HepG2 (cell line): ENCODE results near the gene PTPRC. TPM values are rescaled to one million over a fixed set of nuclear protein-coding genes. Genes with fewer than 3 reads are reported as not detected.

Source experiments
- ATAC-seq: fragments of 200-7000 bp; cut with Tn5 transposase; 3 replicates; pipeline ENCODE4 v1.9.1; 2020; ENCODE audit warnings: mild to moderate bottlenecking, moderate library complexity
- BruUV-seq: library from RNA; stranded (reverse); fragments of 400-500 nt; replicated peaks from 2 replicates; lab custom pipeline; 2021; lab: Mats Ljungman, UMichigan
- CTCF ChIA-PET: fragments of 300-600 bp; formaldehyde crosslinking; extraction: SDS; loops from one replicate; lab custom pipeline; 2021; ENCODE audit warnings: low total read pairs, inconsistent platforms, low intra/inter-chr PET ratio; lab: Yijun Ruan, JAX
- POLR2A ChIA-PET: fragments of 350-600 bp; sonication (Branson Sonifier 250); formaldehyde crosslinking; loops from one replicate; lab custom pipeline; 2020; ENCODE audit warnings: antibody characterized with exemption, inconsistent platforms; lab: Yijun Ruan, JAX
- DNase-seq: peaks from one replicate; pipeline ENCODE4 v3.0.0-alpha.2; 2015; ENCODE audit warnings: low spot score
- FAIRE-seq: peaks from 3 replicates; lab custom pipeline; 2011; peaks lifted over from hg19 to GRCh38; lab: Jason Lieb, UNC
- H2AFZ ChIP-seq: one replicate; pipeline ENCODE4 v1.6.1; 2011; ENCODE audit warnings: low read length, inconsistent platforms
- H3K27ac ChIP-seq: fragments of 300-600 bp; 3 replicates; pipeline ENCODE4 v1.8.0; 2011; ENCODE audit warnings: mixed run types, mild to moderate bottlenecking, mixed read lengths, low read length, inconsistent platforms; ENCODE audit not compliant: insufficient read depth; ENCODE audit errors: extremely low read length
- H3K27me3 ChIP-seq, 2 experiments: fragments of 200-600 bp in 1 of 2; 2 replicates in 1 of 2; 3 replicates in 1 of 2; pipeline versions ENCODE4 v1.6.0 to v1.8.0; 2011; ENCODE audit warnings: low read length in 2 of 2, mild to moderate bottlenecking in 2 of 2, moderate library complexity in 2 of 2, inconsistent platforms in 1 of 2; ENCODE audit not compliant: insufficient read depth in 2 of 2, control insufficient read depth in 1 of 2
- H3K36me3 ChIP-seq, 2 experiments: fragments of 200-600 bp in 1 of 2; replicated peaks in 1 of 2; 2 replicates in 1 of 2; 3 replicates in 1 of 2; pipeline versions ENCODE4 v1.5.1 to v1.8.0; 2011; ENCODE audit warnings: low read length in 2 of 2, inconsistent platforms in 1 of 2; ENCODE audit not compliant: insufficient read depth in 2 of 2, control insufficient read depth in 1 of 2
- H3K4me1 ChIP-seq: 2 replicates; pipeline ENCODE4 v1.5.1; 2012; ENCODE audit warnings: low read length, inconsistent platforms; ENCODE audit not compliant: insufficient read depth
- H3K4me2 ChIP-seq: 2 replicates; pipeline ENCODE4 v1.6.0; 2011; ENCODE audit warnings: low read depth, low read length, inconsistent platforms
- H3K4me3 ChIP-seq, 3 experiments: fragments of 200-600 bp in 1 of 3; sonication (generic), shearing (Covaris generic) in 1 of 3; replicated peaks in 1 of 3; 2 replicates each; pipeline ENCODE4 v1.5.1; 2011 to 2016; ENCODE audit warnings: low read length in 3 of 3, inconsistent platforms in 2 of 3, low read depth in 2 of 3, mild to moderate bottlenecking in 2 of 3, control low read depth in 1 of 3, mixed read lengths in 1 of 3; ENCODE audit not compliant: insufficient read depth in 1 of 3
- H3K79me2 ChIP-seq: one replicate; pipeline ENCODE4 v1.6.1; 2011; ENCODE audit warnings: low read length, inconsistent platforms; ENCODE audit not compliant: insufficient read depth
- H3K9ac ChIP-seq: 2 replicates; pipeline ENCODE4 v1.6.0; 2011; ENCODE audit warnings: mild to moderate bottlenecking, low read depth, low read length, inconsistent platforms; ENCODE audit not compliant: insufficient read depth
- H3K9me3 ChIP-seq: 2 replicates; pipeline ENCODE4 v1.5.1; 2012; ENCODE audit warnings: mild to moderate bottlenecking, low read length
- H4K20me1 ChIP-seq: 2 replicates; pipeline ENCODE4 v1.6.0; 2011; ENCODE audit warnings: inconsistent platforms, mild to moderate bottlenecking, low read length, moderate library complexity; ENCODE audit not compliant: insufficient read depth
- BATF2 ChIP-seq: sonication (generic); formaldehyde crosslinking; IDR thresholded peaks from 2 replicates; pipeline ENCODE4 v1.8.0; 2022; ENCODE audit warnings: mild to moderate bottlenecking, missing genetic modification reagents, moderate library complexity
- CERS6 ChIP-seq: sonication (generic); formaldehyde crosslinking; IDR thresholded peaks from 2 replicates; pipeline ENCODE4 v1.5.0; 2020; ENCODE audit warnings: missing genetic modification reagents
- FIP1L1 ChIP-seq: fragments of 200-400 bp; formaldehyde crosslinking; IDR thresholded peaks from 2 replicates; pipeline ENCODE4 v1.6.1; 2018; ENCODE audit warnings: low read depth, mild to moderate bottlenecking, low read length, moderate library complexity, borderline replicate concordance; ENCODE audit not compliant: insufficient read depth
- FOXK1 ChIP-seq: sonication (generic); formaldehyde crosslinking; IDR thresholded peaks from 2 replicates; pipeline ENCODE4 v1.4.0; 2020; ENCODE audit warnings: low read depth, missing genetic modification reagents, borderline replicate concordance
- FOXM1 ChIP-seq: sonication (generic); formaldehyde crosslinking; IDR thresholded peaks from 2 replicates; pipeline ENCODE4 v1.5.0; 2020; ENCODE audit warnings: missing genetic modification reagents
- HDAC1 ChIP-seq: sonication (generic); formaldehyde crosslinking; IDR thresholded peaks from 2 replicates; pipeline ENCODE4 v1.5.1; 2020; ENCODE audit warnings: mild to moderate bottlenecking, missing genetic modification reagents
- HDAC2 ChIP-seq: sonication (generic); formaldehyde crosslinking; IDR thresholded peaks from 2 replicates; pipeline ENCODE4 v1.4.0; 2020; ENCODE audit warnings: missing genetic modification reagents
- HES4 ChIP-seq: sonication (generic); formaldehyde crosslinking; IDR thresholded peaks from 2 replicates; pipeline ENCODE4 v1.9.0; 2021; ENCODE audit warnings: mild to moderate bottlenecking, missing genetic modification reagents, borderline replicate concordance
- PRDM15 ChIP-seq: sonication (generic); formaldehyde crosslinking; IDR thresholded peaks from 2 replicates; pipeline ENCODE4 v1.4.0; 2020; ENCODE audit warnings: missing genetic modification reagents
- RBFOX2 ChIP-seq: fragments of 200-400 bp; formaldehyde crosslinking; IDR thresholded peaks from 2 replicates; pipeline ENCODE4 v1.6.1; 2017; ENCODE audit warnings: low read depth, mild to moderate bottlenecking, low read length
- SRF ChIP-seq: IDR thresholded peaks from 2 replicates; pipeline ENCODE4 v1.6.1; 2011; ENCODE audit warnings: mild to moderate bottlenecking, low read depth, low read length, moderate library complexity
- STAG1 ChIP-seq: sonication (generic); formaldehyde crosslinking; IDR thresholded peaks from 2 replicates; pipeline ENCODE4 v1.4.0; 2020; ENCODE audit warnings: missing genetic modification reagents
- ZNF569 ChIP-seq: sonication (generic); formaldehyde crosslinking; IDR thresholded peaks from 2 replicates; pipeline ENCODE4 v1.5.0; 2020; ENCODE audit warnings: mild to moderate bottlenecking, missing genetic modification reagents, moderate library complexity, borderline replicate concordance
- ZNF670 ChIP-seq: sonication (generic); formaldehyde crosslinking; IDR thresholded peaks from 2 replicates; pipeline ENCODE4 v1.8.0; 2022; ENCODE audit warnings: mild to moderate bottlenecking, missing genetic modification reagents, borderline replicate concordance
- ZNF674 ChIP-seq: sonication (generic); formaldehyde crosslinking; IDR thresholded peaks from 2 replicates; pipeline ENCODE4 v1.5.0; 2020; ENCODE audit warnings: low read depth, mild to moderate bottlenecking, missing genetic modification reagents
- WGBS: methylation state at CpG from one replicate; pipeline ENCODE4 v1.1.6; 2017; ENCODE audit warnings: low lambda C conversion rate; 5-methylcytosine and 5-hydroxymethylcytosine counted together
- in situ Hi-C: cut with HindIII; loops from 2 replicates; pipeline ENCODE4 v1.10.0; 2017; ENCODE audit warnings: low pct_unique_long_range_greater_than_20kb; ENCODE audit not compliant: extremely low pct_ligation_motif_present
- intact Hi-C: fragments of 100-400 bp; cut with micrococcal nuclease; formaldehyde crosslinking; loops from one replicate; pipeline ENCODE4 v1.10.0; 2022; ENCODE audit not compliant: unreplicated experiment
- polyA plus RNA-seq, 8 experiments: library from polyadenylated mRNA; depleted of rRNA in 3 of 8; stranded (reverse) in 7 of 8; unstranded in 1 of 8; fragments of >200 nt; fragmentation: Illumina TruSeq in 4 of 8; extraction: Trizol in 4 of 8; gene quantifications; 2 replicates each; pipeline versions ENCODE4 v1.2.1 to v1.2.3, GENCODE V29; 2011 to 2016; ENCODE audit warnings: low read depth in 4 of 8, missing spikeins in 1 of 8, mixed read lengths in 1 of 8; ENCODE audit not compliant: insufficient read depth in 1 of 8
- total RNA-seq, 5 experiments: library from RNA; depleted of rRNA; stranded (reverse); fragments of >200 nt; fragmentation: Illumina TruSeq; extraction: Trizol; gene quantifications; 2 replicates each; pipeline ENCODE4 v1.2.3, GENCODE V29; 2016; ENCODE audit warnings: low read depth in 1 of 5

The PTPRC gene
- total and polyA plus RNA-seq, 2 of the 13 experiments (the other 11 are each of a cell fraction or from before 2014, with no cell fraction given): not detected

GRCh38 chr1:198765416-198765815 lies 126.6 kb downstream of the PTPRC start:
- no peak for FAIRE-seq
- no peaks in the 10 kb centered on the region for H3K79me2 ChIP-seq
- H4K20me1 ChIP-seq: no peaks in the 10 kb centered on the region
- H3K27ac ChIP-seq: no peak overlapping the region
- H3K9me3 ChIP-seq: no peaks in the 10 kb centered on the region
- ChIA-PET CTCF (no interaction called here), POLR2A (no interaction called here)
- H3K4me1 ChIP-seq: no peaks in the 10 kb centered on the region
- H2AFZ ChIP-seq: no peak overlapping the region
- TF ChIP-seq FOXK1 (no peak), ZNF569 (CRISPR knock-in tag) (no peak), FIP1L1 (no peak), SRF (no peak), ZNF670 (no peak), HDAC1 (no peak), HDAC2 (CRISPR knock-in tag) (no peak), ZNF674 (CRISPR knock-in tag) (no peak), HES4 (no peak), RBFOX2 (no peak)
- ATAC-seq: no peak
- no peaks in the 10 kb centered on the region for H3K36me3 ChIP-seq
- no peak overlapping the region for H3K4me2 ChIP-seq
- BruUV-seq: no TSS peak
- in situ Hi-C loops (loop anchor here (25.0 kb wide), 1 partner anchor 347 kb away; no protein-coding TSS in a partner anchor), intact Hi-C loops (no loop called here)
- H3K9ac ChIP-seq: no peak overlapping the region
- H3K27me3 ChIP-seq: no peaks in the 10 kb centered on the region; a peak in 1 of 5 replicates
- no peak overlapping the region for H3K4me3 ChIP-seq
- no peak for DNase-seq

- H2AFZ ChIP-seq: no peak overlapping the region
- H3K9me3 ChIP-seq: no peaks in the 10 kb centered on the region
- intact Hi-C loops: loop anchor here (1.0 kb wide), 1 partner anchor 342 kb away; no protein-coding TSS in a partner anchor
- H3K9ac ChIP-seq: no peak overlapping the region
- ChIA-PET POLR2A (no interaction called here), CTCF (no interaction called here)
- no peak overlapping the region for H3K27ac ChIP-seq
- H3K4me2 ChIP-seq: no peak overlapping the region
- H4K20me1 ChIP-seq: no peaks in the 10 kb centered on the region
- DNase-seq (peak; percentile 7), FAIRE-seq (no peak), ATAC-seq (no peak)
- in situ Hi-C loops: loop anchor here (25.0 kb wide), 1 partner anchor 341 kb away; no protein-coding TSS in a partner anchor
- WGBS: 1% methylated on average over 3 of the region's 3 CpGs
- H3K4me1 ChIP-seq: no peaks in the 10 kb centered on the region
- no peak overlapping the region for H3K4me3 ChIP-seq
- H3K79me2 ChIP-seq: no peaks in the 10 kb centered on the region
- no TSS peak for BruUV-seq
- H3K27me3 ChIP-seq: no peaks in the 10 kb centered on the region; a peak in 1 of 5 replicates
- no peaks in the 10 kb centered on the region for H3K36me3 ChIP-seq
- TF ChIP-seq PRDM15 (CRISPR knock-in tag) (no peak), FOXM1 (CRISPR knock-in tag) (no peak), BATF2 (CRISPR knock-in tag) (no peak), CERS6 (CRISPR knock-in tag) (no peak), STAG1 (CRISPR knock-in tag) (peak; percentile 15; the same call in 1 of the 2 replicates)
Measured at GRCh38 chr1:198771563-198772153, 132.8 kb downstream of the PTPRC start.
